GM06990 (cell line): ENCODE results near the gene CFAP100.

Source experiments
- DNase-seq: peaks from one replicate; pipeline ENCODE4 v3.0.0-alpha.2; 2011; ENCODE audit not compliant: insufficient read length; ENCODE audit errors: extremely low read depth
- H3K27me3 ChIP-seq: replicated peaks from 2 replicates; pipeline ENCODE4 v1.6.0; 2011; ENCODE audit warnings: low read length; ENCODE audit not compliant: control insufficient read depth, insufficient read depth
- H3K36me3 ChIP-seq: 2 replicates; pipeline ENCODE4 v1.5.1; 2011; ENCODE audit warnings: low read length; ENCODE audit not compliant: control insufficient read depth, insufficient read depth
- H3K4me3 ChIP-seq: replicated peaks from 2 replicates; pipeline ENCODE4 v1.5.1; 2011; ENCODE audit warnings: low read depth, mild to moderate bottlenecking, control low read depth, low read length
- CTCF ChIP-seq: IDR thresholded peaks from 2 replicates; pipeline ENCODE4 v1.5.1; 2011; ENCODE audit warnings: low read length, control low read depth, mild to moderate bottlenecking, inconsistent platforms; ENCODE audit not compliant: insufficient read depth, poor library complexity, severe bottlenecking

The CFAP100 gene

DNA sequence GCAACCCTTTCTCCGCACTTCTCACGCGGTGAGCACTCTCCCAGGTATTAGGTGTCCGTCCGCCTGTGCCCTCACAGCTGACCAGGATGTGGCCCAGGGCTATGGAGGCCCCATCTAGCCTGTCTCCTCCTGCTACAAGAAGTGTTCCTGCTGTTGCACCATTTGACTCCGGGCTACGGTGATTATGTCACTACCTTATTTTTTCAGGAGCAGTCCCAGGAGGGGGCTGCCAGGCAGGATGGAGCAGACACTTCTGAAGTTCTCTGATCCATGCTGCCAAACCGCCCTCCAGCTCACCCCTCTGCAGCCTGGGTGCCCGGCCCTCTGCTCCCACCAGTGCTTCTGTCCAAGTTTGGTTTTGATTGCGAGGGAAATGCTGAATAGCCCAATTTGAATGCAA, 44.0 kb downstream of the CFAP100 start:
- H3K36me3 ChIP-seq = peaks cover 4% of the 10 kb centered on the region
- DNase-seq = no peak
- no peak for TF ChIP-seq CTCF
- H3K27me3 ChIP-seq = no peaks in the 10 kb centered on the region
- H3K4me3 ChIP-seq = no peak overlapping the region

- DNase-seq = no peak
- Histone ChIP-seq H3K4me3 (no peak overlapping the region), H3K36me3 (peaks cover 4% of the 10 kb centered on the region), H3K27me3 (no peaks in the 10 kb centered on the region)
- no peak for TF ChIP-seq CTCF
Observed at GRCh38 chr3:126439346-126439967, 44.7 kb downstream of the CFAP100 start.

DNA sequence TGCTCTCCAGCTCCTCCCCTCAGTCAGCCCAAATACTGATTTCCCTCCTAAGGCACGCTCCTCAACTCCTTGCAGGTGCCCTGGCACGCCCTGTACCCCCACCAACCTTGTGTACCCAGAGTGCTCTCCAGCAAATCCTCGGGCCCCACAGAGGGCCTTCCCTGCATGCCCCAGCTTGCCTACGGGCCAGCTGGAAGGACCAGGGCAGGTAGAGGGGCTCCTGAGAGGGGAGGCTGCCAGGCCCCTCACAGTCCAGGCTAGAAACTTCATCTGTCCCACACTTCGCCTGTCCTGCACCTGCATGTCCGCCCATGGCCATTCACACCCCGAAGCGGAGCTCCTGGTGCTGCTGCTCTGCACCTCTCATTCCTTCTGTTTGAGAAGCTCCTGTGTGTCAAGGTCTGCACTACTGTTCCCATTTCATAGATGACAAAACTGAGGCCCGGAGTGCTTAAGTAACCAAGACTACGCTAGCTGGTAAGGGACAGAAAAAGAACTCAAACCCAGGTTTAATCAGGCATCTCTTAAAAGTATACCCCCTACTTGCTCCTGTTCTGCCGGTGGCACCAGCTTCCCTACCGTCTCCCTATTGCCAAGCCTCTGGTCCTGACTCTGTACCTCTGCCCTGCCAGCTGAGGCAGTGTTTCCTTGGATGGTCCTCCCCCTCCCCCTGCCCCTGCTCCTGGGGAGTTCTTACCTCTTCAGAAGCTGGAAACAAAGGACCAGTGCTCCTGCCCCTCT, 45.4 kb downstream of the CFAP100 start:
- TF ChIP-seq CTCF = no peak
- H3K27me3 ChIP-seq = no peaks in the 10 kb centered on the region
- H3K36me3 ChIP-seq = peaks cover 4% of the 10 kb centered on the region
- DNase-seq = no peak
- H3K4me3 ChIP-seq = no peak overlapping the region

DNA sequence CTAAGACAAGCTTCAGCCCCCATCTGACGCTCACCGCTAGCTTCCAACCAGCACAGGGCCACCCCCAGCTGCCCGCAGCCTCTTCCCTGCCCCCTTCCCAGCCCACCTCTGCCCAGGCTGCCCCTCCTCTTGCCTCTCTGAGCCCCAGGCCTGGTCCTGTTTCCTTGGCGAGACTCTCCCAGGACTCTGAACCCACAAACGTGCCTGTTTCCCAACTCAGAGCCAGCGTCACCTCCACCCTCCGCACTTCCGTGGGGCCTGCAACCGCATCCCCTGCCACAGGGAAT, 45.9 kb downstream of the CFAP100 start:
- no peak for DNase-seq
- TF ChIP-seq CTCF = no peak
- Histone ChIP-seq H3K4me3 (no peak overlapping the region), H3K36me3 (peaks cover 4% of the 10 kb centered on the region), H3K27me3 (no peaks in the 10 kb centered on the region)

GRCh38 chr3:126441256-126441880, 46.7 kb downstream of the CFAP100 start:
- Histone ChIP-seq H3K27me3 (no peaks in the 10 kb centered on the region), H3K36me3 (peaks cover 6% of the 10 kb centered on the region), H3K4me3 (no peak overlapping the region)
- DNase-seq = no peak
- no peak for TF ChIP-seq CTCF
